HFF-Myc (cell line): Measurements from ENCODE around the gene LEMD1.

Experiments
- DNase-seq: peaks from one replicate; pipeline ENCODE4 v3.0.0-alpha.2; 2011; ENCODE audit warnings: low read depth; ENCODE audit errors: extremely low read depth
- H3K4me3 ChIP-seq: replicated peaks from 2 replicates; pipeline ENCODE4 v1.5.1; 2011; ENCODE audit warnings: low read depth, mild to moderate bottlenecking, control low read depth, low read length
- TF ChIP-seq, protein P1 (sequence below): IDR thresholded peaks from 2 replicates; pipeline ENCODE4 v1.5.1; 2012; ENCODE audit warnings: mild to moderate bottlenecking, low read depth, low read length, control low read depth; ENCODE audit errors: missing control alignments

Gene LEMD1, protein sequence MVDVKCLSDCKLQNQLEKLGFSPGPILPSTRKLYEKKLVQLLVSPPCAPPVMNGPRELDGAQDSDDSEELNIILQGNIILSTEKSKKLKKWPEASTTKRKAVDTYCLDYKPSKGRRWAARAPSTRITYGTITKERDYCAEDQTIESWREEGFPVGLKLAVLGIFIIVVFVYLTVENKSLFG

DNA sequence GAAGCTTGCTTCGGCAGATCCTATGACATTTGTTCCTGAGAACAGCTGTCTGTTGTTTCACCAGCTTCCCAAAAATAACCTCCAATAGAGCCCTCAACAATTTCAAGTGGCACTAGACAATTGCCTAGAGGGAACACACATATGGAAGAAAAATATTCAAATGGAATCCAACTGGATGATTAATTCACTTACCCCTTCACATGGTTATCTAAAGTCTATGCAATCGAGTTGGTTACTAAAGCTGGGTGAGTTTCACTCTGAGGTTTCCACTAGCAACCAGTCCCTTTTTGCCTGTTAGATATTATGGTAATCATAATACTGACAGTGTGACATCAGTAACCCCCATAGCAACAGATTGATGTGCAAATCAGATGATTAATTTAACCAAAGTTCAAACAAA, at the start of gene LEMD1:
Gene LEMD1, minus strand, starts transcription at position 259 of the 400 bp plus-strand sequence. CDS start 1,520 bp downstream, outside the sequence.
- DNase-seq: no peak
- no peak within 1 kb of the TSS for H3K4me3 ChIP-seq
- TF ChIP-seq, protein P1, sequence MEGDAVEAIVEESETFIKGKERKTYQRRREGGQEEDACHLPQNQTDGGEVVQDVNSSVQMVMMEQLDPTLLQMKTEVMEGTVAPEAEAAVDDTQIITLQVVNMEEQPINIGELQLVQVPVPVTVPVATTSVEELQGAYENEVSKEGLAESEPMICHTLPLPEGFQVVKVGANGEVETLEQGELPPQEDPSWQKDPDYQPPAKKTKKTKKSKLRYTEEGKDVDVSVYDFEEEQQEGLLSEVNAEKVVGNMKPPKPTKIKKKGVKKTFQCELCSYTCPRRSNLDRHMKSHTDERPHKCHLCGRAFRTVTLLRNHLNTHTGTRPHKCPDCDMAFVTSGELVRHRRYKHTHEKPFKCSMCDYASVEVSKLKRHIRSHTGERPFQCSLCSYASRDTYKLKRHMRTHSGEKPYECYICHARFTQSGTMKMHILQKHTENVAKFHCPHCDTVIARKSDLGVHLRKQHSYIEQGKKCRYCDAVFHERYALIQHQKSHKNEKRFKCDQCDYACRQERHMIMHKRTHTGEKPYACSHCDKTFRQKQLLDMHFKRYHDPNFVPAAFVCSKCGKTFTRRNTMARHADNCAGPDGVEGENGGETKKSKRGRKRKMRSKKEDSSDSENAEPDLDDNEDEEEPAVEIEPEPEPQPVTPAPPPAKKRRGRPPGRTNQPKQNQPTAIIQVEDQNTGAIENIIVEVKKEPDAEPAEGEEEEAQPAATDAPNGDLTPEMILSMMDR: no peak

DNA sequence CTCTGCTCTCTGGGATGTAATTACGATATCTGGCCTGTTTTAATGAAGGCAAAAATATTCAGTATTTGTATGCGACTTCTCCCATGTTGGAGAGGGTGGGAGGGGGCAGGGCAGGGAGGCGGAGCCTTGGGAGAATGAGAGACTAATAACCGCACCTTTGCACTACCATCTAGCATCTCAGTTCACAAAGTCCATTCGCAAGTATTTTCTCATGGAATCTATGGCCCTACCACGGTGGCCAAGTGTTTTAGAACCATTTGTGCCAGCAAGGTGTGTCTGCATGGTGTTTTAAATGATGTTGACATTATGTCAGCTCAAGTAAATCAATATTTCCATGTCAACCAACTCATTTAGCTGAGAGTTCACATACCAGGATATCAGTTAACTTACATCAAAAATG, 48.3 kb upstream of the LEMD1 start:
- no peak for DNase-seq
- no peak overlapping the region for H3K4me3 ChIP-seq
- TF ChIP-seq, protein P1: no peak

DNA sequence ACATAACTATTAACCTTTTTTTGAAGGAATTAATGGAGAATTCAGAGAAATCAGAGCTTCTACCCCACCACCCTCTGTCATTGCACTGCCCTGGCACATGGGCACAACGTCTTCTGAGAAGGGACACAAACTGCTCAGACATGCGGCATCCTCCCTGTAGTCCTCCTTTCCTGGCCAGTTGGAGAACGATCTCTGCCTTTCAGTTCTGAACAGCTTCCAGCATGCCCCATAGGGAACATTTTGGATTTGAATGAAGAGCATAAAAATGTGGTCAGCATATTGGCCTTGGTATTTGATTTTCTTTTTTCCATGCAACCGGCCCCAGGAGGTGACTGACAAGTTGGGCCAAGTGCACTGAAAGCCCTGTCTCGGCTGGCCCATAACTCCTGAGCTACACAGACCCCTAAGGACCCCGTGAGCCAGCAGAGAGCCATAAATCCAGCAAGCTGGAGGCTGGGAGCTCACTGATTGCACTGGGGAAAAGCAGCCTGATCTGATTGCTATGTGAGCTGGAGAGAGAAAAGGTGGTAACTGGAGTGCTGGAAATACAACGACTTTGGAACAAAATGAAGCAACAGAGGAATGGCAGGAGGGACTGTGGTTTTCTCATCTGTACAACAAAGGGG, 44.9 kb upstream of the LEMD1 start:
- H3K4me3 ChIP-seq: no peak overlapping the region
- no peak for DNase-seq
- TF ChIP-seq, protein P1: no peak

DNA sequence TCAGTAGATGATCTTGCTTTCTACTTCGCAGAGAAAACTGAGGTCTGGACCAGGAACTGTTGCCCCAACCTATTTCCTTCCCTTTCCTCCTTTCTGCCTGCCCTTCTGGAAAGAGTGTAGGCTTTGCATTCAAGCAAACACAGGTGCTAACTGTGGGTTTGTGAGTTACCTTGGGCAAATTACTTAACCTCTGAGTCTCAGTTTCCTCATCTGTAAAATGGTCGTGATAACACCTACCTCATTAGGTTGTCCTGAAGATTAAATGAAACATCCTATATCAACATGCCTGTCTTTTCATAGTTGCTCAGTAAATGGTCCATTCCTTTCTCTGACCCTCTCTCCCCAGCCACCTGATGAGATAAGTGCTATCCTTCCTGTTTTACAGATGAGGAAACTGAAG, 43.5 kb upstream of the LEMD1 start:
- no peak for DNase-seq
- TF ChIP-seq, protein P1: no peak
- H3K4me3 ChIP-seq: no peak overlapping the region

DNA sequence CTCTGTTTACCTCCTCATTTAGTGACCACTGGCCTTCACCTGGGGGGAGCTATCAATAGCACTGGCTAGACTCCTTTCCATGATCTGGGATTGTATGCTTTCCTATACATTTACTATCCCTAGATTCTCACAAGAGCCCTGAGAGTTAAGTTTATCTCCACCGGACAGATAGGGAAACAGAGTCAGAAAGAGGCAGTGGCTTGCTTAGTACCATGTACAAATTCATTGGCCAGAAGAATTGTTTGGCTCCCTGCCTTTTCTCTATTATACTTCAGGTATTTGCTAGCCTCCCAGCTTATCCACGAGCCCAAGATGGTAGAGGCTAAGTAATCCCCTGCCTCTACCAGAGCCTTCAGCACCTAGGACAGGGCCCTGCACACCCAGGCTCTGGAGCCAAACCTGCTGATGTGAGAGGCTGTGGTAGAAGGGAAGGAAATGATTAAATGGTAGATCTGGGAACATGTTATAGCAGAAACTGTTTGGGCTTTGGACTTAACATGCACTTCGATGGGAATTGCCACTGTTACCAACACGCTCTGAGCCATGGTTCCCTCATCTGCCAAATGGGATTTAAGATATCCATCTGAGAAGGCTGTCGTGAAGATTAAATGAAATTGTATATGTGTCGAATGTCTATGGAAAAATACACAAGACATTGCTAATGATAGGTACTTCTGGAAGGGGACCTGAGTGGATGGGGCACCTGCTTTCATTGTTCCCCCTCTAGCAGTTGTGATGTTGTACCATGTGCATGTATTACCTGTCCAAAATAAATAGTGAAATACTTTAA, 37.1 kb upstream of the LEMD1 start:
- no peak for DNase-seq

DNA sequence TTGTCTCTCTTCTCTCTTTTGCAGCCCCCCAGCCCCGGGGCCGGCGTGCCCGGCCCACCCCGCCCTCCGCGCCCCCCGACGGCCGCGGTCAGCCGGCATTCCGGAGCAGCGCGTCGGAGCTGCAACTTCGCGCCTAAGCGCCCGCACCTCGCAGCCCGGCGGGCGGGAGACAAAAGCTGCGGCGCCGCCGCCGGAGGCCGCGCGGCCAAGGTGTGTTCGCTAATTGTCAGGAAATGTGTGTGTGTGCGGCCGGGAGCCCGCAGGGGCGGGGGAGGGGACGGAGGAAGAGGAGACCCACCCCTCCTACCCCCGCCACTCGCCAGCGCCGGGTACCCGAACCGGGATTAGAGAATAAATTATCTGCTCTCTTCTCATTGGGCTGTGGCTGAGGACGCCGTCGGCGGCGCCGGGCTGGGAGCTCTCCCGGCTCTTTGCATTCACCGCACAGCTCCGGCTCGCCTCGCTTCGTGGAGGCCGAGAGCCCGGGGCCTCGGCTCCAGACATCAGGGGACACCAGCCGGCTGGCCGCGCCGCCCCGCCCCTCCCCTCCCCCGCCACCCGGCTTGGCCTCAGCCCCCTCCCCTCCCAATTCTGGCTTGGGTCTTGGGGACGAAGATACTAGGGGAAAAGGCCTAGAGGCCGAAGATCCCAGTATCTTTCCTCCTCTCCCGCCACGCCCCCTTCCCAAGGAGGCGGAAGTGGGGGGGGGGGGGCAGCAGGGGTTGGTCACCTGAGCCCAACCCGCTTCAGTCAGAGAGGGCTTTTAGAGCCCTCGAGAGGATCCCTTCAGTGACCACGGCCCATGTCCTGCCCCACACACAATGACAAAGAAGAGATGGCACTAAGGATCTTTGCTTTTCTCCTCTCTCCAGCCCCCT, 35.3 kb upstream of the LEMD1 start:
- DNase-seq: no peak
- TF ChIP-seq, protein P1: no peak

More for the DNA sequence above, 37.1 kb upstream of the LEMD1 start:
- H3K4me3 ChIP-seq: no peak overlapping the region
- TF ChIP-seq, protein P1: no peak

More for the DNA sequence above, 35.3 kb upstream of the LEMD1 start:
- no peak overlapping the region for H3K4me3 ChIP-seq
